ENCODE results near the gene SLC36A1.

The SLC36A1 gene

GRCh38 chr5:151454166-151454565 is 6.8 kb downstream of the SLC36A1 start:
- no peak for TF ChIP-seq CTCF (conservative IDR thresholded peaks at IDR 0.05; ENCODE audit: low read depth, low read length)
- no peak overlapping the region for H3K4me3 ChIP-seq (ENCODE audit: low read length)
- DNase-seq (ENCODE audit: low read depth) = no peak

- no peak overlapping the region for H3K4me3 ChIP-seq (ENCODE audit: low read length)
- no peak for DNase-seq (ENCODE audit: low read depth)
- no peak for TF ChIP-seq CTCF (conservative IDR thresholded peaks at IDR 0.05; ENCODE audit: low read depth, low read length)
Measured at GRCh38 chr5:151454889-151455288, 7.5 kb downstream of the SLC36A1 start.

GRCh38 chr5:151456321-151456940 is 9.0 kb downstream of the SLC36A1 start:
- TF ChIP-seq CTCF (conservative IDR thresholded peaks at IDR 0.05; ENCODE audit: low read depth, low read length) = no peak
- H3K4me3 ChIP-seq (ENCODE audit: low read length) = no peak overlapping the region
- DNase-seq (ENCODE audit: low read depth) = no peak

GRCh38 chr5:151458314-151458713 is 10.9 kb downstream of the SLC36A1 start:
- no peak for TF ChIP-seq CTCF (conservative IDR thresholded peaks at IDR 0.05; ENCODE audit: low read depth, low read length)
- no peak overlapping the region for H3K4me3 ChIP-seq (ENCODE audit: low read length)
- DNase-seq (ENCODE audit: low read depth) = no peak

GRCh38 chr5:151459680-151460324 is 12.4 kb downstream of the SLC36A1 start:
- TF ChIP-seq CTCF (conservative IDR thresholded peaks at IDR 0.05; ENCODE audit: low read depth, low read length) = no peak
- no peak for DNase-seq (ENCODE audit: low read depth)
- no peak overlapping the region for H3K4me3 ChIP-seq (ENCODE audit: low read length)

- no peak overlapping the region for H3K4me3 ChIP-seq (ENCODE audit: low read length)
- no peak for TF ChIP-seq CTCF (conservative IDR thresholded peaks at IDR 0.05; ENCODE audit: low read depth, low read length)
- DNase-seq (ENCODE audit: low read depth) = no peak
Measured at GRCh38 chr5:151461312-151461711, 13.9 kb downstream of the SLC36A1 start.
